ENCODE measurements around the gene GRAP.
A peak's percentile ranks its signal among the peaks of the same experiment; 100 is the strongest.
"Not testable (repeated sequence)": the region's sequence is repeated elsewhere in the genome, so short reads cannot be mapped to it uniquely, and the experiment has no call there.

Gene GRAP

DNA sequence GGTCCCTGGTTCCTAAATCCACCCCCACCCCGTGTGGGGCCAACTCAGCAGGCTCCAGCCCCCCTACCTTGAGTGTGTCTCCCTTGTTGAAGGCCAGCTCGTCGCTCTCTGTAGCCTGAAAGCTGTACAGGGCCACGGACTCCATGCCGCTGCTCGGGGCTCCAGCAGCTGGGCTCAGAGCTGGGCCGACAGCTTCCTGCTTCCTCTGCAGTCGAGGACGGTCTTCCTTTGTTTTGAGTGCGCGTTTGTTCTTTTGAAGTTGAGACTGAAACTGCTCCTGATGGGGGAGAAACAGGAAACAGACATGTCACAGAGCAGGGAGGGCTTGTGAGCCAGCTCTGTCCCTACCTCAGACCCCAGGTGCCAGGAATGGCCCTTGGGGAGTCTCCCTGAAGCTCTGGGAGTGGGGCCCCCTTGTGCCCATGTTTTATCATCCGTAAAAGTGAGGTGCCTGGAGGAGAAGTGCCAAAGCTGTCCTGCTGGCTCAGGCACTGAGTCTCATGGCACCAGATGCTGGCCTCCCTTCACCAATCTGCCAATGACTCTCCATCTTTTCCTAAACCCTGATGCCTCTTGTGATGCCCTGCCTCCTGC lies at the start of gene GRAP:
GRAP (minus strand) TSS at position 176 of the 594 bp plus-strand sequence; CDS start at position 145, 31 bp downstream.
- CTCF ChIA-PET = not testable (repeated sequence)

DNA sequence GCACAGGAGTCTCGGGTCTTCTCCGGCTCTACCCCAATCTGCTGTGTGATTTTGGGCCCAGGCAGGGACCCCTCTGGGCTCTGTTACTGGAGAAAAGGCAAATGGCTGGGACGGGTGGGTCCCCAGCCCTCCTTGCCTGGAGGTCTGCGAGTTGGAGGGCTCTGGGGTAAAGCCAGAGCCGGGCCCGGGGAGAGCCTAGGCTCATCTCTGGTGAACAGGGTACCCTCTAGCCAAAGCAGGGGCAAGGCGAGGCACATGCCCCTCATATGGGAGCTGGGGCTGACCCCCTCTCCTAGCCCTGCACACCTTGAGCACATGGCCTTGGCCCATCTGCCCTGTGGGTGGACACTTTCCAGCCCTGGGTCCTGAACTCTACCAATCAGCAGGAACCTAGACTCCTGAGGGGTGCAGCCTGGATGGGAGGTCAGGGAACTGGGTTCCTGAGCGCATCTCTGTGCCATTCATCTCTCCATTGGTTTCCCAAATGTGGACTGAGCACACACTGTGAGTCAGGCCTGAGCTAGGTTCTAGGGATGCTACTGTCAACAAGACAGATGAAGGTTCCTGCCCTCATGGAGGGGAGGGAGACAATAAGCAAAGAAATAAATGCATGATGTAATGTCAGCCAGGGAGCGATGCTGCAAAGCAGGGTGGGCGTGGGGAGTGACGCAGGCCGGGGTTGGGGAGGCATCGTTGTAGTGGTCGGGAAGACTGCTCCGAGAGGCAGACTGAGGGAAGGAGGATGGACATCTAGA lies 47.1 kb upstream of the GRAP start:
- H3K4me1 ChIP-seq (ENCODE audit: control insufficient read depth, insufficient read depth, low read length); POLR2A ChIA-PET; H3K9me3 ChIP-seq (ENCODE audit: control insufficient read depth, insufficient read depth, low read depth, low read length); CTCF ChIA-PET; H3K27ac ChIP-seq (ENCODE audit: extremely low read depth, low read depth, low read length); H3K4me3 ChIP-seq (ENCODE audit: low read depth, low read length); H3K36me3 ChIP-seq (ENCODE audit: control insufficient read depth in 2 of 2, insufficient read depth in 1 of 2, low read length in 2 of 2): not testable (repeated sequence)

More for the DNA sequence above, at the start of gene GRAP:
- H3K36me3 ChIP-seq (ENCODE audit: control insufficient read depth in 2 of 2, insufficient read depth in 1 of 2, low read length in 2 of 2); H3K4me1 ChIP-seq (ENCODE audit: control insufficient read depth, insufficient read depth, low read length); H3K27ac ChIP-seq (ENCODE audit: extremely low read depth, low read depth, low read length); H3K9me3 ChIP-seq (ENCODE audit: control insufficient read depth, insufficient read depth, low read depth, low read length); H3K4me3 ChIP-seq (ENCODE audit: low read depth, low read length); POLR2A ChIA-PET: not testable (repeated sequence)

DNA sequence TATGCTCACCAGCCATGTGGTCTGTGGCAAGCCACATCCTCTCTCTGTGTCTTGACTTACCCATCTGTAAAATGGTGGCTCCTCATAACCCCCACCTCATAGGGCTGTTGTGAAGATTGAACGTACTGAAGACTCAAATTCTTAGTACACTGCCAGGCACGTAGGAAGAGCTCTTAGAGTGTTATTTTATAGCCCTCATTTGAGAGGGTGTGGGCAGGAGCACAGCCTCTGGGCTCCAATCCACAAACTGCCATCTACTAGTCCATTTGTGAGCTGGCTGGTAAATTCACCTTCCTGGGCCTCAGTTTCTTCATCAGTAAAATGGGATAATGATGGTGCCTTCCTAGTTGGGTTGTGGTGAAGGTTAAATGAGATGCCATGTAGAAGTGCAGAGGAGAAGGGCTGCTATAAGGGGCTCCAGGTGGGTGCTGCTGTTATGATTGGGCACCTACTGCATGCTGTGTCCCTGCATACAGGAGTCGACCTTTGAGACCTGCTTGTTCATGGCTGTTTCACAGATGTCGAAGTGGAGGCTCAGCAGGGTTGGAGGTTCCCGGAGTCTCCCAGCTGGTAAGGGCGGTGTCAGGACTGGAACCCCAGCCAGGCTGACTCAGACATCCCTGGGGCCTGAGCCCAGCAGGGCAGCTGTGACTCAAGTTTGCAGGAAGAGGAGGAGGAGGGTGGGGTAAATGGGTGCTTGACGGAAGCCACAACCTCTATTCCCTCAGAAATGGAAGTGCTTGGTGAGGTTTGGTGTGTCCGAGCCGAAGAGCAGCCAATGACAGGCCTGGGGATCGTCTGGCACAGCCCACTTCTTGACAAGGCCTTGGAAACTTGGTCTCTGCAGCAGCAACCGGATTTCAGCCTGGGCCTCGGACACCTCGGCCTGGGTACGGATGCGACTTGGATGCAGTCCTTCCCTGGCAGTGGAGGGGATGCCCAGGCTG lies 46.3 kb upstream of the GRAP start:
- CTCF ChIA-PET; H3K36me3 ChIP-seq (ENCODE audit: control insufficient read depth in 2 of 2, insufficient read depth in 1 of 2, low read length in 2 of 2); POLR2A ChIA-PET; H3K9me3 ChIP-seq (ENCODE audit: control insufficient read depth, insufficient read depth, low read depth, low read length); H3K4me3 ChIP-seq (ENCODE audit: low read depth, low read length); H3K27ac ChIP-seq (ENCODE audit: extremely low read depth, low read depth, low read length); H3K4me1 ChIP-seq (ENCODE audit: control insufficient read depth, insufficient read depth, low read length): not testable (repeated sequence)

DNA sequence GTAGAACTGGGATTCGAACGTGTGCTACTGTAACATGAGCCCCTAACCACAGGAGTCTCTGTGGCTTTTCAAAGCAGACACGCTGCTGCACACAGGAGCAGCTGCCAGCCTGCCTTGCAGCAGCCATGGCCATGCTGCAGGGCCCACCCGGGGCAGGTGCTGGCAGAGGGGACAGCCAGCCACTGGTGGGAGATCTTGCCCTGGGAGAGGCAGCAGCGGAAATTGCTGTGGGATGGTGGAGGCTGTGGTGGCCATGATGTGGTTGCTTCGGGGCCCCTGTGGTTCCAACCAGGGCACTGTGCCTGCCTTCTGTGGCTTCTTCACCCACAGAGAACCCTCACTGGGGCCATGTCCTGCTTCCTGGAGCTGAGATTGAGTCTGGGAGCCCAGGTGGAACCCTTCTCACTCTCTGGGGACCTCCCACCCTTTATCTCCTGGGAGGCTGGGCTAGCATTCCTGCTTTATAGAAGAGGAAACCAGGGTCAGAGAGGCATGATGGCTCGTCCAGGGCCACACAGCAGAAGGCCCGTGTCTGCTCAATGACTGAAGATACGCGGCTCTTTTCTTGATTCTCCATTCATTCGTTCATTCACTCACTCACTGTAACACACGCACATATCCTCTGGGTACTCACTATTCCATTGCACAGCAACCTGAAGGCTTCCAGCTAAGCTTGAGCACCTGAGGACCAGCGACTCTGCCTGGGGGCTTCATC lies 43.5 kb upstream of the GRAP start:
- H3K36me3 ChIP-seq (ENCODE audit: control insufficient read depth in 2 of 2, insufficient read depth in 1 of 2, low read length in 2 of 2); CTCF ChIA-PET; POLR2A ChIA-PET; H3K4me1 ChIP-seq (ENCODE audit: control insufficient read depth, insufficient read depth, low read length); H3K9me3 ChIP-seq (ENCODE audit: control insufficient read depth, insufficient read depth, low read depth, low read length); H3K4me3 ChIP-seq (ENCODE audit: low read depth, low read length); H3K27ac ChIP-seq (ENCODE audit: extremely low read depth, low read depth, low read length): not testable (repeated sequence)

DNA sequence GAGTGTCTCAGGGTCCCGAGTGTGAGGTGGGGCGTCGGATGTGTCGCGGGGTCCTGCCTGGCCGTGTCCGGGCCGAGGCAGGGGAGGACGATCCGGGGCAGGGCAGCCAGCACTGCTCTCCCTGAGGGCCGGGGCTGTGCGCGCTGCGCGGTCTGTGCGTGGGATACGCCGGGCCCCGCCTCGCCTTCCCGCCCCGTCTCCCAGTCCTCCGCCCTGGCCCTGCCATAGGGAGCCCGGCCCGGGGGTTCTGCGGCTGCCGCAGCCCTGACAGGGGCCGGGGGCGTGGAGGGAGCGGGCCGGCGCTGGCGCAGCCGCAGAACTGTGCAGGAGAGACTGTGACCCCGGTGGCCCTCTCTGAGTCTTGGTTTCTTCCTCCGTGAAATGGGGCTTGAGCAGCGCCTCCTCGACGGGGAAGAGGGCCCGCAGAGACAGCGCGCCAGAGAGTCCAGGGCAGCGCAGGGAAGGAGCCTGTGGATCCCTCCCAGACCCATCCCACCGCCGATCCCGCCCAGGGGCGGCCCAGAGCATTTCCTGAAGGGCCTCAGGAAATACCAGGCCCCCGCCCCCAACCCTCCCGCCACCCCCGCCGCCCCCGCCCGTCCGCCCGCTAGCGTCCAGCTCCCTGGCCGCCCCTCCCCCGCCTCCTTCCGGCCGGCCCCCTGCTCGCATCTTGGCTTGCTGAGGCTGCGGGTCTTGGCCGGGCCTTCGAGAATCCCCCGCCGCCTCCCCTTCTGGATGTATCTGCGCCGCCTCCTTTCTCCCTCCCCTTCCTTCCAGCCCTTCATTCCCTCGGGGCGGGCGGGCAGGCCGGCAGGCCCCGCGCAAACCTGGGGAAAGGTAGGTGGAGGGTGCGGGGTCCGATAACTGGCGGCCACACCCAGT lies 42.3 kb upstream of the GRAP start:
- H3K27ac ChIP-seq (ENCODE audit: extremely low read depth, low read depth, low read length); POLR2A ChIA-PET; H3K4me1 ChIP-seq (ENCODE audit: control insufficient read depth, insufficient read depth, low read length); H3K9me3 ChIP-seq (ENCODE audit: control insufficient read depth, insufficient read depth, low read depth, low read length); CTCF ChIA-PET; H3K36me3 ChIP-seq (ENCODE audit: control insufficient read depth in 2 of 2, insufficient read depth in 1 of 2, low read length in 2 of 2): not testable (repeated sequence)
- H3K4me3 ChIP-seq (ENCODE audit: low read depth, low read length) = peak overlapping the region; percentile 19; the same call in 1 of the 2 replicates

DNA sequence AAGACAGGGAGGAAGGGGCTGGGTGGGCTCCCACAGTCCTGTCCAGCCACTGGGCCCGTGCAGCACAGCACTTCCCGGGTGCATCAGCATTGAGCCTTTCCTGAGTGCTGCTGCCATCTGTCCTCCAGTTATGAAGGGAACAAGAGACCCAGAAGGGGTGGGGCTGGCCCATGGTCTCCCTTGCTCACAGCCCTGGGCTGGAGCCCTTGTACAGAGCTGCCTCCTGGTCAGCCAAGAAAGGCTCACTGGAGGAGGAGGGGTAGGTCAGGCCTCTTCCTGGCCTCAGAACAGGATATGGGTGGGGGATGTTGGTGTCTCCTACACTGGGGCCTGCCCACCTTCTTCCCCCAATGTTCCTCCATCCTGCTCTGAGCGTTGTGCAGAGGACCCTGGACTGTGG lies 30.6 kb upstream of the GRAP start:
- H3K4me3 ChIP-seq (ENCODE audit: low read depth, low read length); CTCF ChIA-PET; H3K4me1 ChIP-seq (ENCODE audit: control insufficient read depth, insufficient read depth, low read length): not testable (repeated sequence)

More for the DNA sequence above, 30.6 kb upstream of the GRAP start:
- H3K36me3 ChIP-seq (ENCODE audit: control insufficient read depth in 2 of 2, insufficient read depth in 1 of 2, low read length in 2 of 2); H3K9me3 ChIP-seq (ENCODE audit: control insufficient read depth, insufficient read depth, low read depth, low read length); H3K27ac ChIP-seq (ENCODE audit: extremely low read depth, low read depth, low read length); POLR2A ChIA-PET: not testable (repeated sequence)

Data from HEK293 (cell line).